ENCODE results near the gene GALNT10.

The GALNT10 gene

GRCh38 chr5:154179846-154180710, 10.5 kb upstream of the GALNT10 start:
- no peak for DNase-seq (ENCODE audit: low read depth in 2 of 2)

- DNase-seq (ENCODE audit: low read depth in 2 of 2): no peak
Measured at GRCh38 chr5:154181161-154181560, 9.4 kb upstream of the GALNT10 start.

GRCh38 chr5:154189256-154189818, 1.2 kb upstream of the GALNT10 start:
- DNase-seq (ENCODE audit: low read depth in 2 of 2): no peak

GRCh38 chr5:154189819-154190594, 526 bp upstream of the GALNT10 start:
- peak; percentile 47 to 63 for DNase-seq (ENCODE audit: low read depth in 2 of 2)

GRCh38 chr5:154191467-154192261, 1.1 kb downstream of the GALNT10 start:
- no peak for DNase-seq (ENCODE audit: low read depth in 2 of 2)

GRCh38 chr5:154193283-154193682, 2.8 kb downstream of the GALNT10 start:
- DNase-seq (ENCODE audit: low read depth in 2 of 2): no peak

- DNase-seq (ENCODE audit: low read depth in 2 of 2): no peak
Measured at GRCh38 chr5:154193701-154194121, 3.2 kb downstream of the GALNT10 start.

- no peak for DNase-seq (ENCODE audit: low read depth in 2 of 2)
Measured at GRCh38 chr5:154194345-154195329, 4.1 kb downstream of the GALNT10 start.

GRCh38 chr5:154196281-154196680, 5.7 kb downstream of the GALNT10 start:
- DNase-seq (ENCODE audit: low read depth in 2 of 2): no peak

GRCh38 chr5:154196955-154197652, 6.6 kb downstream of the GALNT10 start:
- no peak for DNase-seq (ENCODE audit: low read depth in 2 of 2)

GRCh38 chr5:154197801-154198491, 7.4 kb downstream of the GALNT10 start:
- peak; percentile 36 to 52 for DNase-seq (ENCODE audit: low read depth in 2 of 2)

- no peak for DNase-seq (ENCODE audit: low read depth in 2 of 2)
Measured at GRCh38 chr5:154198611-154199230, 8.2 kb downstream of the GALNT10 start.

- no peak for DNase-seq (ENCODE audit: low read depth in 2 of 2)
Measured at GRCh38 chr5:154199263-154199662, 8.7 kb downstream of the GALNT10 start.

GRCh38 chr5:154199671-154200220, 9.2 kb downstream of the GALNT10 start:
- DNase-seq (ENCODE audit: low read depth in 2 of 2): no peak

- DNase-seq (ENCODE audit: low read depth in 2 of 2): no peak
Measured at GRCh38 chr5:154200221-154200620, 9.7 kb downstream of the GALNT10 start.

GRCh38 chr5:154201108-154201769, 10.7 kb downstream of the GALNT10 start:
- no peak for DNase-seq (ENCODE audit: low read depth in 2 of 2)

- peak; percentile 27 to 48 for DNase-seq (ENCODE audit: low read depth in 2 of 2)
Measured at GRCh38 chr5:154202379-154203260, 12.1 kb downstream of the GALNT10 start.
